HG03280 (cell line): ENCODE data around the gene MYCL.

Source experiments
- ATAC-seq: cut with Tn5 transposase; IDR thresholded peaks from one replicate; pipeline ENCODE4 v1.9.1; 2021; ENCODE audit warnings: mild to moderate bottlenecking, moderate library complexity; ENCODE audit not compliant: unreplicated experiment

Gene MYCL

GRCh38 chr1:39901714-39902459 lies at the start of gene MYCL:
MYCL (minus strand) TSS chr1:39901917; CDS start chr1:39901434, 483 bp downstream.
- peak; percentile 71 for ATAC-seq

- no peak for ATAC-seq
Measured at GRCh38 chr1:39949891-39950290, 48.2 kb upstream of the MYCL start.

DNA sequence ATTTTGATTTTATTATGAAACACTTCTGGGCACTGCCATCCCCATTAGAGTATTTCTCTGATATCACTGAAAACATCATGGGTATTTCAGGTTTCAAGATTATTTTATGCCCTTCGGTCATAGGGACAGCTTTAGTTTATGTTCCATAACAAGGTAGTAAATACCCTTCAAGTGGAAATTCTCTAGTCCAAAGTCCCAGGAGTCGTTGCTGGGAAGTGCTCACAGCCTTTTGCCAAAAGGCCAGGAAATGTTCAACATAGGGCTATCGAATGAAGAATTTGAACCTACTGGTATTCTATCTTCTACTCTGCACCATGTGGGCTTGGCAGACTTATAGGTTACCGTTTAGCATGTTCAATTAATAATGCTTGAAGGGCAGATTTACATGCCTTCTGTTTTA lies 45.5 kb upstream of the MYCL start:
- no peak for ATAC-seq

- no peak for ATAC-seq
Measured at GRCh38 chr1:39946216-39946615, 44.5 kb upstream of the MYCL start.

GRCh38 chr1:39944410-39945112 lies 42.8 kb upstream of the MYCL start:
- no peak for ATAC-seq

- ATAC-seq: no peak
Measured at GRCh38 chr1:39943471-39944290, 42.0 kb upstream of the MYCL start.

GRCh38 chr1:39940980-39941871 lies 39.5 kb upstream of the MYCL start:
- ATAC-seq: no peak

GRCh38 chr1:39940253-39940652 lies 38.5 kb upstream of the MYCL start:
- no peak for ATAC-seq

DNA sequence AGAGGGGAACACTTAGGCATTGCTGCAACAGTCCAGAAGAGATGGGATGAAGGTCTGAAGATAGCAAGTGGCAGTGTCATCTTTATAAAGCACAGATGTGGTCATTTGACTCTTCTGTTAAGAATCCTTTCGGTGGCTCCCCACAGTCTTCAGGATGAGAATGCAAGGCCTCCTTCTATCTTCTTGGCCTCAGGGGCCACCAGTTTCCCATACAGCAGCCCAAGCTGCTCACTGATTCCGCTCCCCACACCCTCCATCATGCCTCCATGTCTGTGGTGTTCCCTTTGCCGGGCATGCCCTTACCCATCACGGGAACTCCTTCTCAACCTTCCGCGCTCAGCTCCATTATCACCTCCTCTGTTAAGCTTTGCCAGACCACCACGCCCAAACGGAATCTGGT lies 37.1 kb upstream of the MYCL start:
- ATAC-seq: no peak

DNA sequence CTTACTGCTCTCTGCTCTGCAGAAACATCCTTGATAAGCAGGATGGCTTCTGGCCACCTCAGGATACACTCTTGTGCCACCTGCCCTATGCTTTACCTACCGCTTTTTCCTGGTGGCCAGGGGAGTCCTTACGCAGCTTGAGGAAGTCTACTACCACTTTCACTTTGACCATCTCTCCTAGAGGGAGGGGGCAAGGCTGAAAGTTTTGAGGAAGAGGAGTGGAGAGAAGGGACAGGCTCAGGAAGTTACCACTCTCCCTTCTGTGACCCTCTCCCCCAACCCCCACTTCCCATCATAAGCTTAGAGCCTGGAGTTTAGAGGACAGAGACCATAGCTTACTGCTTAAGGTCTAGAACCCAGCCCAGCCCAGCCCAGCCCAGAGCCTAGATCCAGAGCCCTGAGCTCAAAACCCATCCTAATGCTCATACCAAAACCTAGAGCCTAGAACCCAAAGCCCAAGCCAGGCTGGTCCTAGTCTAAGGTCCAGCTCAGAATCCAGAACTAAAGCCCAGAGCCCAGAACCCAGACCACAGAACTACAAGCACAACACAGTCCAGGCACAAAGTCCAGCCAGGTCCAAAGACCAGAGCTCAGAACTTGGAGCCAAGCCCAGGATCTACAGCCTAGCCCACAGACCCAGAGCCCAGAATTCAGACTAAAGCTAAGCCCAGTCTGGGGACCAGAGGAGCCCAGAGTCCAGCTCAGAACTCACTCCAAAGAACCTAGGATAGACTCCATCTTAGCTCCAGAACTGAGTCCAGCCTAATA lies 35.2 kb upstream of the MYCL start:
- ATAC-seq: no peak

- ATAC-seq: no peak
Measured at GRCh38 chr1:39933956-39934941, 32.5 kb upstream of the MYCL start.

- ATAC-seq: no peak
Measured at GRCh38 chr1:39928809-39929587, 27.3 kb upstream of the MYCL start.

DNA sequence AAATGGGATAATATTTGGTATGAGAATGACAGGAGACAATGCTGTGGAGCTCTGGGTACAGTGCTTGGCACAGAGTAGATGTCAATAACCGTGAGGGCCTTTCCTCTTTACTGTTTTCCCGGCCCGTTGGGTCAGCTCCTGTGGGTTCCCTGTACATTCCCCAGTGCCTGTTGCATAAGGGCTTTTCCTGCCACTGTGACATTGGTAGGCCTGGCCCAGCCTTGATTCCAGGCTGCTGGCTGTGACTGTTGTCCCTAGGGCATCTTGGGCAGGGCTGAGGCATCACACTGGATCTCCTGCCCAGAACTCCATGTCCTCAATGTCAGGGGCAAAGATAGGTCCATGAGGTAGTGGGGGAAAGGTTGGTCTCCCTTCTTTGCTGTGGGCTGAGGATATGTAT lies 25.8 kb upstream of the MYCL start:
- no peak for ATAC-seq

GRCh38 chr1:39926820-39927219 lies 25.1 kb upstream of the MYCL start:
- ATAC-seq: no peak

- no peak for ATAC-seq
Measured at GRCh38 chr1:39926343-39926793, 24.7 kb upstream of the MYCL start.

GRCh38 chr1:39925721-39926342 lies 24.1 kb upstream of the MYCL start:
- no peak for ATAC-seq

DNA sequence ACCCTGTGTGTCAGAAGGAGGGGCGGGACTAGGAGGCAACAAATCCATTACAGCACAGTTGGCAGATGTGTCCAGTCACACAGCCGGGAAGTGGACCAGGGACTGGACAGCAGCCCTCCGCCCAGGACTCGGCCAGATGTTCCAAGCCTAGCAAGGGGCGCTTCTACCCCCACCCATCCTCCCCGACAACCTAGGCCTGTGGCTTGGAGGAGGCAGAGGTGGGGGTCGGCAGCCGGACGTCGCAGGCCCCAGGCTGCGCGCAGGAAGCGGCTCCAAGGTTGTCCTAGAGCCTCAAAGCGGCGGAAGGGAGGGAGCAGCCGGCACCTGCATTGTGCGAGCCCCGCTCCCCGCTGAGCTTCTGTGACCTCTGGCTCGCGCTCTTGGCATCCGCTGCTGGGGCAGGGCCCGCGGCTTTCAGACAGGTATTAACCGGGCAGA lies 20.6 kb upstream of the MYCL start:
- no peak for ATAC-seq
